A549 (cell line): ENCODE results near the gene ZDHHC24.

Source experiments
- BHLHE40 ChIP-seq: IDR thresholded peaks from 2 replicates; pipeline ENCODE4 v1.6.1; 2012; ENCODE audit warnings: low read depth, low read length, inconsistent platforms
- CTCF ChIP-seq: fragments of >200 bp; sonication (Bioruptor Twin); formaldehyde crosslinking; IDR thresholded peaks from 3 replicates; pipeline ENCODE4 v1.5.1; 2016
- HMGXB4 ChIP-seq: fragments of 250-450 bp; sonication (Bioruptor Pico); IDR thresholded peaks from 2 replicates; pipeline ENCODE4 v1.5.0; 2021; ENCODE audit warnings: mild to moderate bottlenecking, moderate library complexity, borderline replicate concordance
- HOXB13 ChIP-seq: fragments of 250-450 bp; sonication (Bioruptor Pico); IDR thresholded peaks from 2 replicates; pipeline ENCODE4 v1.5.0; 2020; ENCODE audit warnings: low read depth, mild to moderate bottlenecking, moderate library complexity
- JUN ChIP-seq, 2 experiments: fragments of >200 bp; sonication (Bioruptor Twin); formaldehyde crosslinking; IDR thresholded peaks; 2 replicates in 1 of 2; 3 replicates in 1 of 2; pipeline ENCODE4 v1.6.1; 2016 to 2017
- JUNB ChIP-seq: fragments of >200 bp; sonication (Bioruptor Twin); formaldehyde crosslinking; IDR thresholded peaks from 2 replicates; pipeline ENCODE4 v1.6.1; 2016
- POLR2A ChIP-seq: IDR thresholded peaks from 2 replicates; pipeline ENCODE4 v1.6.1; 2012; ENCODE audit warnings: mild to moderate bottlenecking, low read length
- POLR2AphosphoS2 ChIP-seq: conservative IDR thresholded peaks from 2 replicates; pipeline ENCODE4 v1.6.1; 2012; ENCODE audit warnings: low read length, improper control_type of control experiment, inconsistent platforms
- RFX5 ChIP-seq: fragments of 450-650 bp; IDR thresholded peaks from 2 replicates; pipeline ENCODE4 v1.7.1; 2014; ENCODE audit warnings: antibody characterized with exemption, mild to moderate bottlenecking, moderate library complexity
- SMC3 ChIP-seq: fragments of >200 bp; sonication (Bioruptor Twin); formaldehyde crosslinking; IDR thresholded peaks from 3 replicates; pipeline ENCODE4 v1.6.1; 2018; ENCODE audit warnings: inconsistent platforms
- ZFP36 ChIP-seq: fragments of 450-650 bp; IDR thresholded peaks from 2 replicates; pipeline ENCODE4 v1.6.1; 2014; ENCODE audit warnings: borderline replicate concordance; ENCODE audit not compliant: partially characterized antibody

GRCh38 chr11:66546966-66547661 lies 1.3 kb upstream of the ZDHHC24 start:
- TF ChIP-seq JUNB, result no peak
- TF ChIP-seq CTCF, result no peak
- no peak for TF ChIP-seq JUN (IDR thresholded peaks at IDR 0.05)
- TF ChIP-seq POLR2AphosphoS2, result no peak
- TF ChIP-seq POLR2A, result no peak
- no peak for TF ChIP-seq HOXB13
- TF ChIP-seq HMGXB4, result no peak
- TF ChIP-seq RFX5, result no peak
- TF ChIP-seq ZFP36, result no peak
- no peak for TF ChIP-seq BHLHE40
- no peak for TF ChIP-seq SMC3
